ENCODE measurements around the gene HPSE. TPM values are rescaled to one million over a fixed set of nuclear protein-coding genes. Genes with fewer than 3 reads are reported as not detected.

The HPSE gene
- total RNA-seq, result 0.75 TPM

- DNase-seq (ENCODE audit: low spot score) (peak; percentile 62), ATAC-seq (peak; percentile 84)
Measured at GRCh38 chr4:83334425-83335241, at the start of gene HPSE. TSS of gene HPSE (minus strand) at chr4:83334848. CDS start at chr4:83334782, 66 bp downstream.

- DNase-seq (ENCODE audit: low spot score), result no peak
Measured at GRCh38 chr4:83382850-83383249, 48.2 kb upstream of the HPSE start.

GRCh38 chr4:83381173-83381572, 46.5 kb upstream of the HPSE start:
- no peak for ATAC-seq
- DNase-seq (ENCODE audit: low spot score), result no peak

More at GRCh38 chr4:83382850-83383249, 48.2 kb upstream of the HPSE start:
- ATAC-seq, result no peak

GRCh38 chr4:83378419-83378818, 43.8 kb upstream of the HPSE start:
- ATAC-seq, result no peak
- DNase-seq (ENCODE audit: low spot score), result no peak

GRCh38 chr4:83372931-83373330, 38.3 kb upstream of the HPSE start:
- ATAC-seq (no peak), DNase-seq (ENCODE audit: low spot score) (no peak)

- no peak for DNase-seq (ENCODE audit: low spot score)
- ATAC-seq, result no peak
Measured at GRCh38 chr4:83371936-83372335, 37.3 kb upstream of the HPSE start.

GRCh38 chr4:83371235-83371634, 36.6 kb upstream of the HPSE start:
- ATAC-seq (no peak), DNase-seq (ENCODE audit: low spot score) (no peak)

- ATAC-seq (no peak), DNase-seq (ENCODE audit: low spot score) (no peak)
Measured at GRCh38 chr4:83370640-83370906, 35.9 kb upstream of the HPSE start.

- ATAC-seq, result peak; percentile 16
- no peak for DNase-seq (ENCODE audit: low spot score)
Measured at GRCh38 chr4:83369831-83370639, 35.4 kb upstream of the HPSE start.

GRCh38 chr4:83364312-83364711, 29.7 kb upstream of the HPSE start:
- ATAC-seq (no peak), DNase-seq (ENCODE audit: low spot score) (no peak)

GRCh38 chr4:83362492-83363329, 28.1 kb upstream of the HPSE start:
- ATAC-seq, result peak; percentile 72
- no peak for DNase-seq (ENCODE audit: low spot score)

GRCh38 chr4:83361416-83362103, 26.9 kb upstream of the HPSE start:
- no peak for DNase-seq (ENCODE audit: low spot score)
- ATAC-seq, result no peak

GRCh38 chr4:83360018-83360417, 25.4 kb upstream of the HPSE start:
- no peak for ATAC-seq
- DNase-seq (ENCODE audit: low spot score), result no peak

- no peak for ATAC-seq
Measured at GRCh38 chr4:83358410-83358809, 23.8 kb upstream of the HPSE start.

GRCh38 chr4:83356899-83357661, 22.4 kb upstream of the HPSE start:
- DNase-seq (ENCODE audit: low spot score) (no peak), ATAC-seq (no peak)

More at GRCh38 chr4:83358410-83358809, 23.8 kb upstream of the HPSE start:
- no peak for DNase-seq (ENCODE audit: low spot score)

GRCh38 chr4:83353516-83353915, 18.9 kb upstream of the HPSE start:
- no peak for ATAC-seq
- DNase-seq (ENCODE audit: low spot score), result no peak

GRCh38 chr4:83348074-83348473, 13.4 kb upstream of the HPSE start:
- ATAC-seq, result no peak
- DNase-seq (ENCODE audit: low spot score), result no peak

GRCh38 chr4:83342476-83342875, 7.8 kb upstream of the HPSE start:
- no peak for ATAC-seq
- DNase-seq (ENCODE audit: low spot score), result no peak

GRCh38 chr4:83340692-83341343, 6.2 kb upstream of the HPSE start:
- ATAC-seq, result no peak
- no peak for DNase-seq (ENCODE audit: low spot score)

All from left lobe of liver (tissue), 2 donors.